Mononuclear cell (primary cell): ENCODE data around the gene FAM181A. TPM values are rescaled to one million over a fixed set of nuclear protein-coding genes. Genes with fewer than 3 reads are reported as not detected.

Experiments
- H3K27me3 ChIP-seq: 2 replicates; pipeline ENCODE4 v1.6.0; 2011; ENCODE audit warnings: low read length, control low read depth; ENCODE audit not compliant: insufficient read depth
- H3K4me1 ChIP-seq: 2 replicates; pipeline ENCODE4 v1.5.1; 2011; ENCODE audit warnings: mild to moderate bottlenecking, low read length, control low read depth; ENCODE audit not compliant: insufficient read depth
- H3K4me3 ChIP-seq: 2 replicates; pipeline ENCODE4 v1.5.1; 2011; ENCODE audit warnings: mild to moderate bottlenecking, low read length, moderate library complexity
- H3K9me3 ChIP-seq: 2 replicates; pipeline ENCODE4 v1.5.1; 2011; ENCODE audit warnings: low read depth, mild to moderate bottlenecking, control low read depth, low read length
- total RNA-seq: library from RNA; depleted of rRNA; stranded (reverse); fragments of >200 nt; gene quantifications from one replicate; pipeline ENCODE4 v1.2.3, GENCODE V29; 2012

The FAM181A gene
- total RNA-seq, 1 donor, result not detected

- Histone ChIP-seq H3K4me1 (peaks cover 96% of the 10 kb centered on the region), H3K4me3 (no peak overlapping the region), H3K27me3 (no peaks in the 10 kb centered on the region), H3K9me3 (no peaks in the 10 kb centered on the region)
Observed at GRCh38 chr14:93957751-93958566, 30.8 kb downstream of the FAM181A start.

GRCh38 chr14:93958567-93959238, 31.6 kb downstream of the FAM181A start:
- H3K9me3 ChIP-seq, result no peaks in the 10 kb centered on the region
- H3K4me1 ChIP-seq, result peaks cover 98% of the 10 kb centered on the region
- H3K4me3 ChIP-seq, result no peak overlapping the region
- H3K27me3 ChIP-seq, result no peaks in the 10 kb centered on the region

GRCh38 chr14:93959239-93960107, 32.3 kb downstream of the FAM181A start:
- H3K4me3 ChIP-seq, result no peak overlapping the region
- H3K4me1 ChIP-seq, result peaks cover 98% of the 10 kb centered on the region
- H3K27me3 ChIP-seq, result no peaks in the 10 kb centered on the region
- no peaks in the 10 kb centered on the region for H3K9me3 ChIP-seq

GRCh38 chr14:93960108-93960475, 32.9 kb downstream of the FAM181A start:
- Histone ChIP-seq H3K4me3 (no peak overlapping the region), H3K9me3 (no peaks in the 10 kb centered on the region), H3K27me3 (no peaks in the 10 kb centered on the region), H3K4me1 (peaks cover 92% of the 10 kb centered on the region)

- Histone ChIP-seq H3K4me1 (peaks cover 84% of the 10 kb centered on the region), H3K27me3 (no peaks in the 10 kb centered on the region), H3K9me3 (no peaks in the 10 kb centered on the region), H3K4me3 (no peak overlapping the region)
Observed at GRCh38 chr14:93960774-93961438, 33.8 kb downstream of the FAM181A start.

- Histone ChIP-seq H3K4me3 (no peak overlapping the region), H3K4me1 (peaks cover 77% of the 10 kb centered on the region), H3K9me3 (no peaks in the 10 kb centered on the region), H3K27me3 (no peaks in the 10 kb centered on the region)
Observed at GRCh38 chr14:93961620-93962019, 34.5 kb downstream of the FAM181A start.

- no peak overlapping the region for H3K4me3 ChIP-seq
- H3K9me3 ChIP-seq, result no peaks in the 10 kb centered on the region
- H3K27me3 ChIP-seq, result no peaks in the 10 kb centered on the region
- H3K4me1 ChIP-seq, result peaks cover 77% of the 10 kb centered on the region
Observed at GRCh38 chr14:93962701-93963601, 35.8 kb downstream of the FAM181A start.

- no peak overlapping the region for H3K4me3 ChIP-seq
- H3K9me3 ChIP-seq, result no peaks in the 10 kb centered on the region
- peaks cover 77% of the 10 kb centered on the region for H3K4me1 ChIP-seq
- no peaks in the 10 kb centered on the region for H3K27me3 ChIP-seq
Observed at GRCh38 chr14:93963692-93964091, 36.5 kb downstream of the FAM181A start.

- Histone ChIP-seq H3K4me3 (no peak overlapping the region), H3K4me1 (peaks cover 77% of the 10 kb centered on the region), H3K27me3 (no peaks in the 10 kb centered on the region), H3K9me3 (no peaks in the 10 kb centered on the region)
Observed at GRCh38 chr14:93964281-93964680, 37.1 kb downstream of the FAM181A start.

GRCh38 chr14:93964820-93965286, 37.7 kb downstream of the FAM181A start:
- Histone ChIP-seq H3K9me3 (no peaks in the 10 kb centered on the region), H3K4me3 (no peak overlapping the region), H3K4me1 (peaks cover 75% of the 10 kb centered on the region), H3K27me3 (no peaks in the 10 kb centered on the region)

GRCh38 chr14:93965287-93965821, 38.2 kb downstream of the FAM181A start:
- Histone ChIP-seq H3K4me3 (no peak overlapping the region), H3K4me1 (peaks cover 74% of the 10 kb centered on the region), H3K9me3 (no peaks in the 10 kb centered on the region), H3K27me3 (no peaks in the 10 kb centered on the region)

GRCh38 chr14:93965946-93966474, 38.9 kb downstream of the FAM181A start:
- Histone ChIP-seq H3K4me3 (no peak overlapping the region), H3K27me3 (no peaks in the 10 kb centered on the region), H3K9me3 (no peaks in the 10 kb centered on the region), H3K4me1 (peaks cover 75% of the 10 kb centered on the region)

- peaks cover 62% of the 10 kb centered on the region for H3K4me1 ChIP-seq
- H3K4me3 ChIP-seq, result no peak overlapping the region
- no peaks in the 10 kb centered on the region for H3K27me3 ChIP-seq
- no peaks in the 10 kb centered on the region for H3K9me3 ChIP-seq
Observed at GRCh38 chr14:93967637-93968250, 40.6 kb downstream of the FAM181A start.
